Fibroblast of upper back skin (primary cell): ENCODE measurements around the gene ACBD6.

Source experiments
- DNase-seq: peaks from one replicate; pipeline ENCODE4 v3.0.0-alpha.2; 2013

Gene ACBD6

DNA sequence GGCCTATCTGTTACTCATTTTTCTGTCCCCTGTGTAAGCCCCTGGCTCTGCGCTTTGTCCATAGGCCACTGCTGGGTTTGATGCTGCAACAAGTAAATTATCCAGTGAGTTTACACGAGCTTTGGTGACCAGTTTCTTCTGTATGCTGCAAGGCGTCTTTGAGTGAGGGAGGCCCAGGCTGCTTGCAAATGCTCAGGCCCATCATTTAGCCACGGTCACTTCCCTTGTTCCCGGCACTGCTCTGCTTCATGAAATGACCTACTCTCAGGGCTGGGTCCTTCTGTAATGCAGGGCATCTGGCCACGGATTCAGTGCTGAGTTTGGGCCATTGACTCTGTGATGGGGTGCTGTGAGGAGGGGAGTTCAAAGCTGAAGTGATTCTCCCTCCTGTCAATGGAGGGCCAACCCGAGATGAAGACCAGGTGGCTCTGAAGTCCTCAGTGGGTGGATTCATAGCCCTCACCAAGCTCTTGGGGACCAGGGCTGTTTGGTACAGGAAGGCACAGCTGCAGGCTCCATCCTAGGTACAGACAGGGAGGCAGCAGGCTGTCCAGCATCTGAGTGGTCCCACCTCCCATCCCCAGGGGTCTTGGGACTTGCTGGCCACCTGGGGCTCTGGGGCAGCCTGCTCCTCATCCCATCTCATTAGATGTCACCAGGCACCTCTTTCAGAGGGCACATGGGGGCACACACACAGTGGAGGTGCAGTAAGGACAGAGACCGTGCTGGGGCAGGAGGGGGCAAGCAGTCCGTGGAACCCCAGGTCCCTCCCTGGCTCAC lies 250.7 kb downstream of the ACBD6 start:
- DNase-seq: no peak

DNA sequence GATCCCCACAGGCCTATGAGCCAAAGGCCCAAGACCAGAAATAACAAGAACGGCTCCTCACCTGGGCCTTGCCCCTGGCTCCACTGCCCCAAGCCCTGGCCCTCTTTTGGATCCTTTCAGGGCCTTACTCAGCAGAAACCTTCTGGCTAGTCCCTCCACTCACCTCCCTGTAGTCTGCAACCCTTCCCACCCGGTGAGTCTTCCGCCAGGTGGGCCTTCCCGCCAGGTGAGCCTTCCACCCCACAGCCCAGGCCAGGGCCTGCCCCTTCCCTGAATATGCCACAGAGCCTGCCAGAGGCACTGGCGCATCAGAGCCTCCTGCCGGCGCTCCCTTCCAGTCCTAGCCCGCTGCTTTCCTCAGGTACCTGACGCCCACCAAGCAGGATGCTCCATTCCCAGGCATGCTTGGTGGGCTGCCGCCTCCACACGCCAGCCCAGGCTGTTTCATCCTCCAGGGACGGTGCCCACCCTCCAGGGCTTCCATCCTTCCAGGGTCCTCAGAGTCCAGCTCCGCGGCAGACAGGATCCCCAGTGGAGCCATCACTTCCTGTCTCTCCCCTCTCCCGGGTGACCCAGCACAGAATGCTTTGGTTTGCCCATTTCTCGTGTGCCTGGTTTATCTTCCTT lies 251.4 kb downstream of the ACBD6 start:
- DNase-seq: no peak

DNA sequence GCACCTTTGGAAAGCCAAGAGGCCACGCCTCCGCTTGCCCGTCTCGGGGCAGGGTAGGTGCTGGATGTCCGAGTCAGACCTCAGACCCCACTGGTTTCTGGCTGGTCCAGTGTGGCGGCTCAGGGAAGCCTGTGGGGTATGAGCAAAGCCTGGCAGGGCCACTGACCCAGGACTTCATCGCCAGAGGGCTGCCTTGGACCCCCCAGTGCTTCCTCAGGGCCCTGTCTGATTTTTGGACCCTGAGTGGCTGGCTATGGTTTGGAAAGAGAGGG lies 251.9 kb downstream of the ACBD6 start:
- DNase-seq: no peak

DNA sequence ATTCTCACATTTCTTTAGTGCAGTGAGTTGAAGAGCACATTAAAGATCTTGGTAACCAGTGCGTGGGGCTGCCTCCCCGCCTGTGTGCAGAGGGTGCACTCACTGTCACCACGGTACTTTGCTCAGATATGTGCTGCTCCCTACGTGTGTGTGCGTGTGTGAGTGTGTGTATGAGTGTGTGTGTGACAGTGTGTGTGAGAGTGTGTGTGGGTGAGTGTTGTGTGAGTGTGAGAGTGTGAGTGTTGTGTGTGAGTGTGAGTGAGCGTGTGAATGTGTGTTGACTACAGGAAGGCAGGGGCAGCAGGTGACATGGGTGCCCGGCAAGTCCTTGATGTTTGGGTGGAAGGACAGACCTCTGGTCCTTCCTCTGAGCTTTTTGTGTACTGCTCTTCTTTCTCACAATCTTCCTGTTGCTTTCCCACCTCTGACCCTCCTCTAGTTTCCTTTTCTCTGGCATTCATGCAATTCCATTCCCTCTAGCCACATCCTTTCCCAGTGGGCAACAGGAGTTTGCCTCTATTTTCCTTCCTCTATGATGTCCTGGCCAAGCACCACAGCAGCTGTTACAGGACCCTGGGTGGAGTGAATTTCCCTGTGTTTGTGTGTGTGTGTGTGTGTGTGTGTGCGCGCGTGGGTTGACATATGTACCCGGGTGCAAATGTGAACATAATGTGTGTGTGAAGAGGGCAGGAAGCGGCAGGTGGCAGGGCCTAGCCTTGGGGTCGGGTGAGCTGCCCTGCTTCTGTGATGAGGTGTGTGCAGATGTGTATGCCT lies 252.5 kb downstream of the ACBD6 start:
- no peak for DNase-seq

DNA sequence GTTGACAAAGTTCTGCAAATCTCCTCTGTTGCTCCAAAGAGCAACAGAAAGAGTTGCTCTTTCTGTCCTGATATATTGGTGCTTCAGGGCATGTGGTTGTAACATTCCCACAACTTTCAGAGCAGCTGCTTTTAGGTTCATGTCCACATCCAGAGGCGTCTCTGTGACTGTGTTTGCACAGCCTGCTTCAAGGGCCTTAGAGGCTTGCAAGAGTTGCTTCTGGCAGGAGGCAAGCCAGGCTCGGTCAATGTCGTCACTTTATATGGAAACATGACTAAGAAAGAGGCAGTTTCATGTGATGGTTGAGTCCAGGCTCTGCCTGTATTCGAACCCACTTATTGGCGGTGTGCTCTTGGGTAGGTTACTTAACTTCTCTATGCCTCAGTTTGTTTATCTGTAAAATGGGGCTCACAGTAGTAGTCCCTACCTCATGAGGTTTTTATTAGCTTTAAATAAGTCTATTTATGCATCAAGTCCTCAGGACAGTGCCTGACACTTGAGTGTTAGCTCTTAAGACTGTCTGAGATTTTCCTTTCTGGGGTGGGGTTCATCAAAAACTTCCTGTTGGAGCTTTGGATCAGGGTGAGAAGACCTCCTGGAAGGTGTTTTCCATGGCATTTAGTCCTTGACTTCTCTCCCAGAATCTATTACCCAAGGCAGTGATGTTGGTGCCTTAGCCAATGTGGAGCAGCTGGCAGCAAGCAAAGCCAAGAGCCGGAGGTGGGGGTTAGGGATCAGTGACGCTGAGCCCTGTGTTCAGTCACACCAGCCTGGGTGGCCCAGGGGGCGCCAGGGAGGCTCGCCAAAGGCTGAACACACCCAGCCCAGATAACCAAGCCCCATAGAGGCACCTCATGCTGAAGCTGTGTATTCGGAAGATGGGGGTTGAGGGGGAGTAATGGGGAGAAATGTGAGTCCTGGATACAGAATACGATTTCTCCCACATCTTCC lies 253.4 kb downstream of the ACBD6 start:
- DNase-seq: no peak

DNA sequence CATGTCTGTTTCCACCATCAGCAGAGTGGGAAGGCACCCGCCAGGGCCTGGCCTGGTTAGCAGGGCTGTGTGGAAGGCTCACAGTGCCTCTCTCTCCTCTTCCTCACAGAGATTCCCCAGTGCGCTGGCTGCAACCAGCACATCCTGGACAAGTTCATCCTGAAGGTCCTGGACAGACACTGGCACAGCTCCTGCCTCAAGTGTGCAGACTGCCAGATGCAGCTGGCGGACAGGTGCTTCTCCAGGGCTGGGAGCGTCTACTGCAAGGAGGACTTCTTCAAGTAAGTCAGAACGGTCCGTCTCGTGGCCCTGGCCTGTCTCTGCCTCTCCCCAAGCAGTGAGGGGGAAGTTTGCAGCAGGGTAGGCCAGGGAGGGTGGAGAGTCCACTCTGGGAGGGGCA lies 254.2 kb downstream of the ACBD6 start:
- no peak for DNase-seq

DNA sequence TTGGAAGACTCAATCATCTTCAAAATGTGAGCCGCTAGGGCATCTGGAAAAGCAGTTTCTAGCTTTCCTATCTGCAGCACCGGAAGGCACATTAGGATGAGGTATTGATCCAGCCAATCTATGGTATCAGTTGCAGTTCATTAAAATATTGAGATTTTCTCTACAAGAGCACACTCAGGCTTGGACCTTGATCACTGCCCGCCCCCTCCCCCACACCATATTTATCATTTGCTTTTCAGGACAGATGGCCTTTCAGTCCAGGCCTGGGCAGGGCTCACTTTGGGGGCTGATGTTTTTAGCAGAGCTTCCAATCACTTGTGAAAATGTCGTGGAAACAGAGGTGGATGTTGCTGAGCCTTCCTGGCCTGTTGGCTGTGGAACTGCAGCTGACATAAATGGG lies 254.8 kb downstream of the ACBD6 start:
- DNase-seq: no peak

DNA sequence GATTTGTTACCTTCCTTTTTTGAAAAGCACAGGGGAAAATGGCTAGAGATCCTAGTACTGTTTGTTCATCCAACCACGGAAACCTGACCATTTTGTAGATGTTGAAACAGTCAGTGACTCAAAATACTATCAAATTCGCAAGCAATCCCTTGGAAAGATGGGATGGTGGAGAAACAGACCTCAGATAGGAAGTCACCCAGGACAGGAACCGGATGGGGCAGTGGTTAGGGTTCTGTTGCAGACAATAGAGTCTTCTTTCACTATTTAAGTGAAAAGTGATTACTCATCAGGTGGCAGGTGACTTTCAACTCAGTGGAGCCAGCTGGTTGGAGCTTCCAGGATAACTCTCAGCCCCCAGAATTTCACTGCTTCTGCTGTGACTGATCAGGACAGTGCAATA lies 255.3 kb downstream of the ACBD6 start:
- no peak for DNase-seq

DNA sequence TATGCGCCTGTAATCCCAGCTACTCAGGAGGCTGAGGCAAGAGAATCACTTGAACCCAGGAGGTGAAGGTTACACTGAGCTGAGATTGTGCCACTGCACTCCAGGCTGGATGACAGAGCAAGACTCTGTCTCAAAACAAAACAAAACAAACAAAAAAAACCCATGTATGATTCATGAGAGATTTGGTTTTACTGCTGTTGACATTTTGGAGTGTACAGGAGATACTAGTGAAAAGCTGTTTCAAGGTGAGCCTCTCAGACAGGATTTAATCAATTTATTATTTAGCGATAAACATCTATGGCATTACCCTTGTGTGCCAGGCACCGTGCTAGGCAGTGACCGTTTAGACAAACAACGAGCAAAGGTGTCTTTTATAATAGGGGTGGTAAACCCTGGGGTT lies 255.8 kb downstream of the ACBD6 start:
- no peak for DNase-seq

DNA sequence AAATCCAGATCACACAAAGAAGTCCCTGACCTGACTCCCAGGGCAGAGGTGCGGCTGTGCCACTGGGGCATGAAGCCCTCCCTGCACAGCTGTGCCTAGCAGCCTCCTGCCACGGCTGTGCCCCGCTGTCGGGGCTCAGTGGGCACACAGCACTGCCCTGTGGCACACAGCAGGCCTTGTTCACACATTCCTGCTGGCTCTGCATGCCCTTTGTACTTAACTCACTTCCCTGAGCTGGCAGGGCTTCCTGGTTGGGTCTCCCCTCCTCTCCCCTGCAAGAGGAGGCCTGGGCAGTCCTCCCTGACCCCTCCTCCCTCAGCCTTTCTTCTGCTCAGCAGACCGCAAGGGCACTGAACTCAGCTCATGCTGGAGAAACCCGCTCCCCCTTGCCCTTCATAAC lies 257.5 kb downstream of the ACBD6 start:
- DNase-seq: no peak

DNA sequence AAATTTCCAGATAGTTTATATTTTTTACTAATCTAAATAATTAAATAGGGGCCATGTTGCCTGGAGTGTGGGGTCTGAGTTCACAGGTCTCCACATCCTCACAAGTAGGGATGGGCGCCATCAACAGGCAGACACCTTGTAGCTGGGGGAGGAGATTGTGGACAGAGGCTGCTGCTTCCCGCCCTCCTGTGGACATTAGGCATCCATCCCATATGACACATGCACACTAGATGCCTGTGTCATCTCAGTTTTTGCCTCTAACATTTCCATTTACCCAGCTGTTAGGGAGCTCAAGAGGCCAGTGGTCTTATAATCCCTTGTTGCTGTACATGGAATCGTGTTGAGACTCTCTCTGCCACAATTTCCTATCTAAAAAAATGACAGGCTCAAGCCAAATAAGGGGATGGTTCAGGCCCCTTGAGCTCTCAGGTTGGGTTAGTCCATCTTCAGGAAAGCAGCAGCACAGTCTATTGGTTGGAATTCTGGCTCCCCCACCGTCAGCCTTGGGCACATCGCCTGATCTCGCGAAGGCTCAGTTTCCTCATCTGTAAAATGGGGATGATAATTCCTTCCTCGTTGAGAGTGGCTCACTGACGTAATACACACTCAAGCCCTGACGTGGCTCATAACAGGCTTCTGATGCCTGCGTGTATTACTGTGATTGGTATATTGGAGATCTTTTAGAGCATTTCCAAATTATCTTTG lies 258.7 kb downstream of the ACBD6 start:
- DNase-seq: no peak

DNA sequence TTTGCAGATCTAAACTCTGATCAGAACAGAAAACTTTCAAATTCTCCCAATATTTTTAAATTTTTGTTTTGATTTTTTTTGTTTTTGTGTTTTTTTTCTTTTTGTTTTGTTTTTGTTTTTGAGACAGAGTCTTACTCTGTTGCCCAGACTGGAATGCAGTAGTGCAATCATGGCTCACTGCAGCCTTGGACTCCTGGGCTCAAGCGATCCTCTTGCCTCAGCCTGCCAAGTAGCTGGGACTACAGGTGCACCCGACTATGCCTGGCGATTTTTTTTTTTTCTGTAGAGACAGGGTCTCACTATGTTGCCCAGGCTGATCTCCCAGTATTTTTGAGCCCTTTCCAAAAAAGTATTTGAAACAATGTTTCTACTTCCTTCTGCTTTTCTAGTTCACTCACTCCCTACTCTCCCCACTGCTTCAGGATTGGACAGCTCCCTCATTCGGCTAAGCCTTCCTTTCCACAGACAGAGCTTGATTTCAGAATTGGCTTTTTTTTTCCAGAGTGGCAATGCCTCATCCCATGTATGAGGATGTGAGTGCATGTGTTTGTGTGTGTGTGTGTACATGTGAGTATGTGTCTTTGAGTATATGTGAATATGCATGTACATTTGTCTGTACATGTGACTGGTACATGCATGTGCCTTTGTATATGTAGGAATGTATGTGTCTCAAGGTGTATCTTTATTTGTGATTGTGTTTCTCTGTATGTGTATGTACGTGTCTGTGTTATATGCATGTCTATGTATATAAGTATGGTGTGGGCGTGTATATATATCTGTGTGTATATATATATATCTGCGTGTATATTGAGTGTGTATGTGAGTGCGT lies 260.4 kb downstream of the ACBD6 start:
- no peak for DNase-seq

DNA sequence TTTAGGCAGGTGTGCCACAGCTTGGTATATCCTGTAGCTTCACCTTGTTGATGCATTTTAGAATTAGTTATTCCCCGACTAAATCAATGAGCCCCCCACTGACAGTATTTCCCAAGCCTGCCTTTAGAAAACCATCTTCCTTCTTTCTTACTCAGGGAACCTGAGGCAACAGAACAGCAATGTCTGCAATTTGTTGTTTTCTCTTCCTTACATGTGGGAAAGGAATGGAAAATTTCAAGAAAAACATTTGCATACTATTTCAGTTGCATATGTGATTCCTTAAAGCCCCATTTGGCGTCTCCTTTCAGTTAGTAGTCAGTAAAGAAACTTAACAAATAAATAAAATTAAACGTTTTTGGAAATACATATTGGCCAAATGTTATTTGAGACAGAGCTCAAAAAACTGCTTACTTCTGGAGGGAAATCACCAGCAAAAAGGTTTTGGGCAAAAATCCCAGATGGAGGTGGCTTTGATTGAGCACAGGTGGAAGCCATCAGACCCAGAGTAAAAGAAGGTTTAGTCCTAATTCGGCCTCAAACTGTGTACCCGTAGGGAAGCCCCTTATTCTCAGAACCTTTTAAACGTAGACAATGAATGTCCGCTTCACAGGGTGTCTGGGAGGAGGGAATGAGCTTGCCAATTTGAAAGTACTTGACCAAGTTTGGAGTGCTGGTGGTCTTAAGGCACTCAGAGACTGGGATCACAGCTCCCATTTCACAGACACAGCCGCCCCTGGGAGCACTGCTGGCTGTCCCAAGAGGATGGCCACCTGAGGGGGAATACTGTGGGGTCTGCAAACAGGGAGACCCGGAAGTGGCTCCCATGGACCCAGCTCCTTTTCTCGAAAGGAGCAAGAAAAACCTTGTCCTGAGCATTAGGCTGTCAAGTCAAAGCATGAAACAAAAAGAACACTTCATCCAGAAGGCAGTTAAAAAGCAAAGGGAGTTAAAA lies 263.0 kb downstream of the ACBD6 start:
- DNase-seq: no peak

DNA sequence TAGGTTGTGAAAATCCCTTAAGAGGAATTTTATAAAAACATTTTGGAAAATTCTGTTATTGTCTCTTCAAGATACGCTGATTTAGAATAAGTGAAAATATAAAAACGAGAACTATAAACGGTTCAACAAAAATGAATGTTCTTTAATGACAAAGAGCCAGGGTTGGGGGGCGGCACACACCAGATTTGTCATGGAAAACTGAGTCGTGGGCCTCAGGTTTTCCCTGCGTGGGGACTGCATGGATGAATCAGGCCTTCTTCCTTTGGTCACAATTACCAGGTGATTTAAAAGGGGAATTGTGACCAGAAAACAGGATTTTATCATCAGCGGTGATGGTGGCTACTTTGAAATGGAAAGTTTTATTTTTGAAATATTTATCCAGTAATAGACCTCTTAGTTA lies 263.7 kb downstream of the ACBD6 start:
- DNase-seq: no peak
